ENCODE results near the gene GUCY2F. TPM values are rescaled to one million over a fixed set of nuclear protein-coding genes. Genes with fewer than 3 reads are reported as not detected.

Gene GUCY2F
- total RNA-seq, 1 experiment from 2014 or later: not detected

GRCh38 chrX:109441266-109441665 is 40.6 kb downstream of the GUCY2F start:
- H3K27me3 Mint-ChIP-seq (ENCODE audit: insufficient read depth, unreplicated experiment): peaks cover 7% of the 10 kb centered on the region
- no peak overlapping the region for H3K4me3 ChIP-seq (ENCODE audit: low read depth, low read length)
- no TSS peak for BruUV-seq (replicated peaks)
- H3K36me3 Mint-ChIP-seq (ENCODE audit: insufficient read depth, unreplicated experiment): no peaks in the 10 kb centered on the region
- no peak overlapping the region for H3K4me3 Mint-ChIP-seq (ENCODE audit: unreplicated experiment)
- ChIA-PET POLR2A (no interaction called here), CTCF (no interaction called here)
- DNase-seq: no peak
- intact Hi-C loops (cut with micrococcal nuclease; ENCODE audit: unreplicated experiment): no loop called here
- TF ChIP-seq CTCF (IDR thresholded peaks at IDR 0.05; ENCODE audit: insufficient read depth in 1 of 2, low read depth in 1 of 2, low read length in 1 of 2, severe bottlenecking in 1 of 2, unreplicated experiment in 1 of 2): no peak
- H3K9me3 ChIP-seq: no peaks in the 10 kb centered on the region
- no peaks in the 10 kb centered on the region for H3K9me3 Mint-ChIP-seq (ENCODE audit: unreplicated experiment)
- H3K27me3 ChIP-seq (replicated peaks; ENCODE audit: control insufficient read depth, insufficient read depth, low read length): no peaks in the 10 kb centered on the region
- no peaks in the 10 kb centered on the region for H3K4me1 ChIP-seq
- H3K36me3 ChIP-seq (ENCODE audit: control insufficient read depth, insufficient read depth, low read length): no peaks in the 10 kb centered on the region
- no peaks in the 10 kb centered on the region for H3K4me1 Mint-ChIP-seq (ENCODE audit: low read depth, unreplicated experiment)
- H3K27ac Mint-ChIP-seq (ENCODE audit: unreplicated experiment): no peak overlapping the region

- no peak overlapping the region for H3K4me3 Mint-ChIP-seq (ENCODE audit: unreplicated experiment)
- Histone ChIP-seq H3K4me1 (no peaks in the 10 kb centered on the region), H3K27me3 (replicated peaks; ENCODE audit: control insufficient read depth, insufficient read depth, low read length) (no peaks in the 10 kb centered on the region), H3K36me3 (ENCODE audit: control insufficient read depth, insufficient read depth, low read length) (no peaks in the 10 kb centered on the region), H3K9me3 (no peaks in the 10 kb centered on the region), H3K4me3 (ENCODE audit: low read depth, low read length) (no peak overlapping the region)
- no peak overlapping the region for H3K27ac Mint-ChIP-seq (ENCODE audit: unreplicated experiment)
- TF ChIP-seq CTCF (IDR thresholded peaks at IDR 0.05; ENCODE audit: insufficient read depth in 1 of 2, low read depth in 1 of 2, low read length in 1 of 2, severe bottlenecking in 1 of 2, unreplicated experiment in 1 of 2): no peak
- DNase-seq: no peak
- H3K9me3 Mint-ChIP-seq (ENCODE audit: unreplicated experiment): no peaks in the 10 kb centered on the region
- CTCF ChIA-PET: no interaction called here
- H3K4me1 Mint-ChIP-seq (ENCODE audit: low read depth, unreplicated experiment): no peaks in the 10 kb centered on the region
- POLR2A ChIA-PET: no interaction called here
- no peaks in the 10 kb centered on the region for H3K36me3 Mint-ChIP-seq (ENCODE audit: insufficient read depth, unreplicated experiment)
- intact Hi-C loops (cut with micrococcal nuclease; ENCODE audit: unreplicated experiment): no loop called here
- peaks cover 7% of the 10 kb centered on the region for H3K27me3 Mint-ChIP-seq (ENCODE audit: insufficient read depth, unreplicated experiment)
- no TSS peak for BruUV-seq (replicated peaks)
These were observed 41.4 kb downstream of the GUCY2F start for GRCh38 chrX:109440475-109440874.

- H3K36me3 Mint-ChIP-seq (ENCODE audit: insufficient read depth, unreplicated experiment): no peaks in the 10 kb centered on the region
- no peak for DNase-seq
- BruUV-seq (replicated peaks): no TSS peak
- Histone ChIP-seq H3K27me3 (replicated peaks; ENCODE audit: control insufficient read depth, insufficient read depth, low read length) (no peaks in the 10 kb centered on the region), H3K9me3 (no peaks in the 10 kb centered on the region), H3K36me3 (ENCODE audit: control insufficient read depth, insufficient read depth, low read length) (no peaks in the 10 kb centered on the region), H3K4me1 (no peaks in the 10 kb centered on the region), H3K4me3 (ENCODE audit: low read depth, low read length) (no peak overlapping the region)
- H3K4me3 Mint-ChIP-seq (ENCODE audit: unreplicated experiment): no peak overlapping the region
- H3K27ac Mint-ChIP-seq (ENCODE audit: unreplicated experiment): no peak overlapping the region
- intact Hi-C loops (cut with micrococcal nuclease; ENCODE audit: unreplicated experiment): no loop called here
- ChIA-PET POLR2A (no interaction called here), CTCF (no interaction called here)
- H3K9me3 Mint-ChIP-seq (ENCODE audit: unreplicated experiment): no peaks in the 10 kb centered on the region
- peaks cover 3% of the 10 kb centered on the region for H3K27me3 Mint-ChIP-seq (ENCODE audit: insufficient read depth, unreplicated experiment)
- H3K4me1 Mint-ChIP-seq (ENCODE audit: low read depth, unreplicated experiment): no peaks in the 10 kb centered on the region
- no peak for TF ChIP-seq CTCF (IDR thresholded peaks at IDR 0.05; ENCODE audit: insufficient read depth in 1 of 2, low read depth in 1 of 2, low read length in 1 of 2, severe bottlenecking in 1 of 2, unreplicated experiment in 1 of 2)
These were observed 72.7 kb downstream of the GUCY2F start for GRCh38 chrX:109409181-109409580.
